ENCODE data around the gene FAM209B. TPM values are rescaled to one million over a fixed set of nuclear protein-coding genes. Genes with fewer than 3 reads are reported as not detected.

The FAM209B gene
- total RNA-seq, 3 donors from 2014 or later (not counting 1 experiment from before 2014, with no cell fraction given): 2.0 to 3.3 (median 3.1) TPM

GRCh38 chr20:56501116-56501515, 31.9 kb upstream of the FAM209B start:
- Histone ChIP-seq H3K27ac (ENCODE audit: low read length) (no peak overlapping the region), H3K4me1 (ENCODE audit: control insufficient read depth, insufficient read depth, low read length) (no peaks in the 10 kb centered on the region), H3K9me3 (ENCODE audit: control insufficient read depth, insufficient read depth, low read length) (no peaks in the 10 kb centered on the region), H3K36me3 (ENCODE audit: control insufficient read depth, insufficient read depth, low read length) (peaks cover 14% of the 10 kb centered on the region), H3K27me3 (ENCODE audit: control insufficient read depth, insufficient read depth, low read length) (no peaks in the 10 kb centered on the region), H3K4me3 (ENCODE audit: low read length) (no peak overlapping the region)
- Mint-ChIP-seq H3K36me3 (peaks cover 9% of the 10 kb centered on the region), H3K9me3 (peaks cover 0 to 3% of the 10 kb centered on the region in 2 donors), H3K4me3 (no peak overlapping the region), H3K4me1 (peaks cover 16 to 17% of the 10 kb centered on the region in 2 donors), H3K27ac (no peak overlapping the region), H3K27me3 (ENCODE audit: low read depth in 2 of 2) (no peaks in the 10 kb centered on the region)
- WGBS (ENCODE audit: insufficient coverage): no CpG with 5 or more reads among the region's 1 CpG
- DNase-seq (no peak), ATAC-seq (no peak)
- TF ChIP-seq, protein P1, sequence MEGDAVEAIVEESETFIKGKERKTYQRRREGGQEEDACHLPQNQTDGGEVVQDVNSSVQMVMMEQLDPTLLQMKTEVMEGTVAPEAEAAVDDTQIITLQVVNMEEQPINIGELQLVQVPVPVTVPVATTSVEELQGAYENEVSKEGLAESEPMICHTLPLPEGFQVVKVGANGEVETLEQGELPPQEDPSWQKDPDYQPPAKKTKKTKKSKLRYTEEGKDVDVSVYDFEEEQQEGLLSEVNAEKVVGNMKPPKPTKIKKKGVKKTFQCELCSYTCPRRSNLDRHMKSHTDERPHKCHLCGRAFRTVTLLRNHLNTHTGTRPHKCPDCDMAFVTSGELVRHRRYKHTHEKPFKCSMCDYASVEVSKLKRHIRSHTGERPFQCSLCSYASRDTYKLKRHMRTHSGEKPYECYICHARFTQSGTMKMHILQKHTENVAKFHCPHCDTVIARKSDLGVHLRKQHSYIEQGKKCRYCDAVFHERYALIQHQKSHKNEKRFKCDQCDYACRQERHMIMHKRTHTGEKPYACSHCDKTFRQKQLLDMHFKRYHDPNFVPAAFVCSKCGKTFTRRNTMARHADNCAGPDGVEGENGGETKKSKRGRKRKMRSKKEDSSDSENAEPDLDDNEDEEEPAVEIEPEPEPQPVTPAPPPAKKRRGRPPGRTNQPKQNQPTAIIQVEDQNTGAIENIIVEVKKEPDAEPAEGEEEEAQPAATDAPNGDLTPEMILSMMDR (IDR thresholded peaks at IDR 0.05): no peak
- intact Hi-C loops (cut with micrococcal nuclease): no loop called here

DNA sequence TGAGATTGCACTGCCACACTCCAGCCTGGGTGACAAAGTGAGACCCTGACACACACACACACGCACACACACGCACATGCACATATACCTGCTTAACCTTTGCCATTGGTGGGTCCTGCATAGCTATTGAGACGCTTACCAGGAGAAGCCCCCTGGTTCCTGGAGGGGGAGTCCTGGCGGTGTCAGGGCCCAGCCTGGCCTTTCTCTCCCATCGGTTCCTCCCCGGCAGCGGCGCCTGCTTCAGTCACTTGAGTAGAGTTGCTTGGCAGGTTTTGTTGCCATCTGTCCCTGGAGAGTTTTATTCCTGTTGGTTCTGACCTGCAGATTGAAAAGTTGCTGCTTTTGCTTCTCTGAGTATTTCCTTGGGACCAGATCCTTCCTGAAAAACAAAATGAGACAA, 29.1 kb upstream of the FAM209B start:
- Mint-ChIP-seq H3K36me3 (no peaks in the 10 kb centered on the region), H3K27me3 (ENCODE audit: low read depth in 2 of 2) (no peaks in the 10 kb centered on the region), H3K27ac (peak overlapping the region; percentile 25 to 38), H3K4me1 (peaks cover 26 to 27% of the 10 kb centered on the region in 2 donors), H3K9me3 (no peaks in the 10 kb centered on the region), H3K4me3 (no peak overlapping the region)
- DNase-seq: no peak
- Histone ChIP-seq H3K4me1 (ENCODE audit: control insufficient read depth, insufficient read depth, low read length) (no peaks in the 10 kb centered on the region), H3K36me3 (ENCODE audit: control insufficient read depth, insufficient read depth, low read length) (peaks cover 3% of the 10 kb centered on the region), H3K4me3 (ENCODE audit: low read length) (no peak overlapping the region), H3K27ac (ENCODE audit: low read length) (no peak overlapping the region), H3K9me3 (ENCODE audit: control insufficient read depth, insufficient read depth, low read length) (no peaks in the 10 kb centered on the region), H3K27me3 (ENCODE audit: control insufficient read depth, insufficient read depth, low read length) (no peaks in the 10 kb centered on the region)
- TF ChIP-seq, protein P1 (IDR thresholded peaks at IDR 0.05): no peak
- 96% methylated on average over 8 of the region's 8 CpGs for WGBS (ENCODE audit: insufficient coverage)
- intact Hi-C loops (cut with micrococcal nuclease): loop anchor here (1.0 kb wide), 1 partner anchor 104 kb away; no protein-coding TSS in a partner anchor
- ATAC-seq: no peak

- no peak overlapping the region for H3K4me3 ChIP-seq (ENCODE audit: low read length)
- no peaks in the 10 kb centered on the region for H3K27me3 ChIP-seq (ENCODE audit: control insufficient read depth, insufficient read depth, low read length)
- H3K36me3 ChIP-seq (ENCODE audit: control insufficient read depth, insufficient read depth, low read length): peaks cover 3% of the 10 kb centered on the region
- no peaks in the 10 kb centered on the region for H3K4me1 ChIP-seq (ENCODE audit: control insufficient read depth, insufficient read depth, low read length)
- no peak overlapping the region for H3K4me3 Mint-ChIP-seq
- 79% methylated on average over 6 of the region's 9 CpGs for WGBS (ENCODE audit: insufficient coverage)
- TF ChIP-seq, protein P1 (IDR thresholded peaks at IDR 0.05): peak; percentile 67
- no peaks in the 10 kb centered on the region for H3K36me3 Mint-ChIP-seq
- no peaks in the 10 kb centered on the region for H3K9me3 ChIP-seq (ENCODE audit: control insufficient read depth, insufficient read depth, low read length)
- intact Hi-C loops (cut with micrococcal nuclease): loop anchor here (1.0 kb wide), 1 partner anchor 104 kb away; no protein-coding TSS in a partner anchor
- ATAC-seq (peak; percentile 62 to 77 (median 76)), DNase-seq (peak in 1 of 2 donors; percentile 56)
- no peaks in the 10 kb centered on the region for H3K27me3 Mint-ChIP-seq (ENCODE audit: low read depth in 2 of 2)
- no peaks in the 10 kb centered on the region for H3K9me3 Mint-ChIP-seq
- H3K4me1 Mint-ChIP-seq: peaks cover 31 to 32% of the 10 kb centered on the region in 2 donors
- no peak overlapping the region for H3K27ac ChIP-seq (ENCODE audit: low read length)
- peak overlapping the region; percentile 25 to 38 for H3K27ac Mint-ChIP-seq
These were observed 28.6 kb upstream of the FAM209B start for GRCh38 chr20:56504373-56505005.

DNA sequence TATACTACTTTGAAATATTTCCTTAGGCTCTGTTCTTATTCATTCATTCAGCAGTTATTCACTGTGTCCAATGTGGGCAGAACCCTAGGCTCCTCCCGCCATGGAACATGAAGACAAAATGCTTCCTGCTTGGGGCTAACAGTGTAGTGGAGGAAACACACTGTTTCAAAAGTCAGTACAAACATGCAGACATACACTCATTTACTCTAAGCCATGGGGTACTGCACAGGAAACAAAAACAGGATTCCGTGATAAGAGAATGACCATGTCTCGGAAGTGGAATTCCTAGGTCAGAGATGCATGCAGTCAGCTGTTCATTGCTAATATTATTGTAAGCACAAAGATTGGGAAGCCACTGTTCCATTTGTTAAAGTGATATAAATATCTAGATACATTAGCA, 26.9 kb upstream of the FAM209B start:
- Mint-ChIP-seq H3K27me3 (ENCODE audit: low read depth in 2 of 2) (no peaks in the 10 kb centered on the region), H3K4me3 (no peak overlapping the region), H3K27ac (no peak overlapping the region), H3K4me1 (peaks cover 32 to 38% of the 10 kb centered on the region in 2 donors), H3K9me3 (no peaks in the 10 kb centered on the region), H3K36me3 (no peaks in the 10 kb centered on the region)
- H3K9me3 ChIP-seq (ENCODE audit: control insufficient read depth, insufficient read depth, low read length): no peaks in the 10 kb centered on the region
- intact Hi-C loops (cut with micrococcal nuclease): no loop called here
- DNase-seq (no peak), ATAC-seq (no peak)
- no peak overlapping the region for H3K4me3 ChIP-seq (ENCODE audit: low read length)
- H3K27ac ChIP-seq (ENCODE audit: low read length): no peak overlapping the region
- 100% methylated on average over 2 of the region's 3 CpGs for WGBS (ENCODE audit: insufficient coverage)
- no peaks in the 10 kb centered on the region for H3K27me3 ChIP-seq (ENCODE audit: control insufficient read depth, insufficient read depth, low read length)
- no peaks in the 10 kb centered on the region for H3K4me1 ChIP-seq (ENCODE audit: control insufficient read depth, insufficient read depth, low read length)
- H3K36me3 ChIP-seq (ENCODE audit: control insufficient read depth, insufficient read depth, low read length): peaks cover 3% of the 10 kb centered on the region
- TF ChIP-seq, protein P1 (IDR thresholded peaks at IDR 0.05): no peak

Data from natural killer cell (primary cell).